ENCODE measurements around the gene ZNF655. TPM values are rescaled to one million over a fixed set of nuclear protein-coding genes. Genes with fewer than 3 reads are reported as not detected.
A peak's percentile ranks its signal among the peaks of the same experiment; 100 is the strongest.

ZNF655 gene
- total RNA-seq, 4 donors from 2014 or later = 102 to 261 (median 114) TPM

GRCh38 chr7:99616359-99617191, 58.1 kb downstream of the ZNF655 start, which contains the start of gene ZSCAN25:
Gene ZSCAN25 (plus strand): TSS chr7:99616946. CDS start chr7:99619607, 2,661 bp downstream.
- peak; percentile 77 to 96 for DNase-seq (ENCODE audit: low spot score in 2 of 2)
- peak within 1 kb of the TSS; percentile 88 for H3K4me3 ChIP-seq (ENCODE audit: low read depth, poor library complexity, severe bottlenecking)
- 0 to 1% methylated on average over 35 to 49 of the region's 60 CpGs for WGBS, 2 donors
- intact Hi-C loops (cut with DNase I; ENCODE audit: low total_unique reads) = no loop called here
- TF ChIP-seq CTCF (IDR thresholded peaks at IDR 0.05) (no peak), POLR2A (IDR thresholded peaks at IDR 0.05) (no peak)

- TF ChIP-seq CTCF (IDR thresholded peaks at IDR 0.05) = no peak
- no peak for TF ChIP-seq POLR2A (IDR thresholded peaks at IDR 0.05)
- intact Hi-C loops (cut with DNase I; ENCODE audit: low total_unique reads) = no loop called here
- DNase-seq (ENCODE audit: low spot score in 2 of 2) = peak; percentile 12 to 72
- peak overlapping the region; percentile 88 for H3K4me3 ChIP-seq (ENCODE audit: low read depth, poor library complexity, severe bottlenecking)
- WGBS, 2 donors = 15 to 20% methylated on average over 21 of the region's 22 CpGs
These were observed 58.8 kb downstream of the ZNF655 start for GRCh38 chr7:99617192-99617781.

- 76 to 84% methylated on average over 3 of the region's 3 CpGs for WGBS, 2 donors
- intact Hi-C loops (cut with DNase I; ENCODE audit: low total_unique reads) = no loop called here
- peak in 1 of 2 donors; percentile 5 for DNase-seq (ENCODE audit: low spot score in 2 of 2)
- TF ChIP-seq POLR2A (IDR thresholded peaks at IDR 0.05) = no peak
- TF ChIP-seq CTCF (IDR thresholded peaks at IDR 0.05) = no peak
- H3K4me3 ChIP-seq (ENCODE audit: low read depth, poor library complexity, severe bottlenecking) = no peak overlapping the region
These were observed 60.3 kb downstream of the ZNF655 start for GRCh38 chr7:99618726-99619125.

- H3K4me3 ChIP-seq (ENCODE audit: low read depth, poor library complexity, severe bottlenecking) = no peak overlapping the region
- intact Hi-C loops (cut with DNase I; ENCODE audit: low total_unique reads) = no loop called here
- peak in 1 of 2 donors; percentile 83 for DNase-seq (ENCODE audit: low spot score in 2 of 2)
- TF ChIP-seq CTCF (IDR thresholded peaks at IDR 0.05) (no peak), POLR2A (IDR thresholded peaks at IDR 0.05) (no peak)
- 92 to 96% methylated on average over 18 of the region's 18 CpGs for WGBS, 2 donors
These were observed 61.2 kb downstream of the ZNF655 start for GRCh38 chr7:99619571-99620130.

- DNase-seq (ENCODE audit: low spot score in 2 of 2) = peak in 1 of 2 donors; percentile 78
- intact Hi-C loops (cut with DNase I; ENCODE audit: low total_unique reads) = no loop called here
- 84 to 94% methylated on average over 5 of the region's 5 CpGs for WGBS, 2 donors
- H3K4me3 ChIP-seq (ENCODE audit: low read depth, poor library complexity, severe bottlenecking) = no peak overlapping the region
- no peak for TF ChIP-seq CTCF (IDR thresholded peaks at IDR 0.05)
- TF ChIP-seq POLR2A (IDR thresholded peaks at IDR 0.05) = no peak
These were observed 62.8 kb downstream of the ZNF655 start for GRCh38 chr7:99621271-99621670.

Measured in lower leg skin (tissue), 4 donors.